DOHH2 (cell line): Measurements from ENCODE around the gene ARHGEF4.

ENCODE experiments used
- CTCF ChIP-seq: fragments of 200-600 bp; sonication (generic); IDR thresholded peaks from one replicate; pipeline ENCODE4 v1.5.1; 2014; ENCODE audit warnings: antibody characterized with exemption, mild to moderate bottlenecking, low read depth, low read length; ENCODE audit not compliant: poor library complexity, severe bottlenecking
- EZH2phosphoT487 ChIP-seq: fragments of 200-600 bp; sonication (generic); IDR thresholded peaks from 2 replicates; pipeline ENCODE4 v1.6.1; 2017; ENCODE audit warnings: borderline replicate concordance, mild to moderate bottlenecking, antibody characterized with exemption, low read length, moderate library complexity, mixed read lengths

GRCh38 chr2:131016826-131017741 is 180.4 kb downstream of the ARHGEF4 start:
- TF ChIP-seq CTCF, result no peak
- TF ChIP-seq EZH2phosphoT487, result no peak
